SJCRH30 (cell line): ENCODE results near the gene SLC35D2. TPM values are rescaled to one million over a fixed set of nuclear protein-coding genes. Genes with fewer than 3 reads are reported as not detected.

Experiments used
- DNase-seq, 2 experiments: peaks; one replicate each; pipeline ENCODE4 v3.0.0-alpha.2; 2015 to 2020
- H3K27ac ChIP-seq: fragments of 250-450 bp; sonication (Bioruptor Pico); 2 replicates; pipeline ENCODE4 v1.5.1; 2020; ENCODE audit warnings: mild to moderate bottlenecking, moderate library complexity
- H3K27me3 ChIP-seq: fragments of 250-450 bp; sonication (Bioruptor Pico); 2 replicates; pipeline ENCODE4 v1.5.1; 2020; ENCODE audit warnings: mild to moderate bottlenecking, moderate library complexity
- H3K36me3 ChIP-seq: fragments of 250-450 bp; sonication (Bioruptor Pico); 2 replicates; pipeline ENCODE4 v1.5.1; 2020; ENCODE audit warnings: mild to moderate bottlenecking, moderate library complexity
- H3K4me1 ChIP-seq: fragments of 250-450 bp; sonication (Bioruptor Pico); 2 replicates; pipeline ENCODE4 v1.5.1; 2020; ENCODE audit warnings: mild to moderate bottlenecking, moderate library complexity
- H3K4me3 ChIP-seq: fragments of 250-450 bp; sonication (Bioruptor Pico); 2 replicates; pipeline ENCODE4 v1.5.1; 2020; ENCODE audit warnings: mild to moderate bottlenecking, moderate library complexity
- H3K9me3 ChIP-seq: fragments of 250-450 bp; sonication (Bioruptor Pico); replicated peaks from 2 replicates; pipeline ENCODE4 v1.5.1; 2020; ENCODE audit warnings: mild to moderate bottlenecking, moderate library complexity
- total RNA-seq: library from RNA; depleted of rRNA; stranded (reverse); fragments of >200 nt; shearing (Covaris generic); gene quantifications from 2 replicates; pipeline ENCODE4 v1.2.3, GENCODE V29; 2014

The SLC35D2 gene
- total RNA-seq, 1 experiment from 2014 or later: 0.20 TPM

DNA sequence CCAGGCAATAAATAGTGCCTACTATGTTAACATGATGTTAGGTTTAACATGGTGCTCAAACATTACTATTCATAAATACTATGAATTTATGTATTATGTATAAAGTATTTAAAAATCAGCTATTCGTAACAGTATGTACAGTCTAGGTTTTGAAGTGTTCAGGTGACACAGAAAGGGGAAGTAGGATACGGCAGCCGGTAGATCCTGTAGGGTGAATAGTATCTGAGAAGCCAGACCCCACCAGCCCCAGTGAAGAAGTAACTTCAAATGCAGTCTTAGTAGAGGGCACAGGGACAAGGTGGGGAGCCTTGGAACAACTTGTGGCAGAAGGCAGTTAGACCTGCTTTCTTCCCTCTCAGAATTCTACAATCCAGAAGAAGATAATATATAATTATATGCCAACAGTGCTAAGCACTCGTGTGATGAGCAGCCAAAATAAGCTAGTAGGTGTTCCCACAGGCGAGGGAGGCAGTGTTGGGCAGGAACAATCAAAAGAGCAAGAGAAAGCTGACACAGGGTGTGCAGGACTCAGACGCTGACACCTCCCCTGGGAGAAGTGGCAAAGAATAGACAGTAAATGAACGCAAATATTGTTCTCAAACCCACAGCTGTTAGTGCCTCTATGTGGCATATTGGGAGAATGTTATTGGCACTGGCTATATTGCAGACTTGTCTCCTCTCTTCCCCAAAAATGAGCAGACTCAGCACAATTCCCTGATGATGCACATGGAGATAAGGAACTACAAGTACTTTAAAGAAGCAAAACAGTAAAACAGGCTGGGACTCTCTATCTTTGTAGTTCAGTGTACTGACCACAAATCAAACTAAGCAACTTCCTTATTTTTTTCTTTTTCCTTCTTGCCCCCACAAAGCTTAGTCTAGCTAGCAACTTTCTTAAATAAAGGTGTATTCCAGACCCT lies 30.1 kb upstream of the SLC35D2 start:
- DNase-seq: peak in 1 of 2 experiments; percentile 31
- H3K4me3 ChIP-seq: no peak overlapping the region
- H3K9me3 ChIP-seq: no peaks in the 10 kb centered on the region
- no peaks in the 10 kb centered on the region for H3K4me1 ChIP-seq
- H3K27me3 ChIP-seq: no peaks in the 10 kb centered on the region
- peaks cover 15% of the 10 kb centered on the region for H3K36me3 ChIP-seq
- no peak overlapping the region for H3K27ac ChIP-seq

DNA sequence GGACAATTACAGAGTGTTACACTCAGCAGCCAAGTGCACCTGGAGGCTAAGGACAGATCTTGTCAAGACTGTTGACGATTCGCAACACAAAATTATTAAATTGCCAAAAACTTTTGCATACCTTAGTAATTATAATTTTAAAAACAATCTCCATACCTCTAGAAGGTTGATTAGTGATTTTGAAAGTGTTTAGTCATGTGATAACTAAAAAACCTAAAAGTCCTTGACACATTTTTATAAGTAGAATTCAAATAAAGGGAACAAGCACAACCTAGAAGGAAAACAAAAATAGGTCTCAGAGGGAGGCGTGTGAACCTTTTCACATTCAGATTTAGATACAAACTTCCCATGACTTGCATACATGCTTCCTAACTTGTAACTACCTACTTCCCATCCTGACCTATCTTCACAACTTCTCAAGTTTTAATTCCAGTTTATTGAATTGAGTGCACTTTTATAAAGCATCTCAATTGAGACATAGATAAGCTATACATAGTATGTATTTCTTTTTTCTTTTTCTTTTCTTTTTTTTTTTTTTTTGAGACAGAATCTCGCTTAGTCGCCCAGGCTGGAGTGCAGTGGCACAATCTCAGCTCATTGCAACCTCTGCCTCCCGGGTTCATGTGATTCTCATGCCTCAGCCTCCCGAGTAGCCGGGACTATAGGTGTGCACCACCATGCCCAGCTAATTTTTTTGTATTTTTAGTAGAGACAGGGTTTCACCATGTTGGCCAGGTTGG lies 28.8 kb upstream of the SLC35D2 start:
- Histone ChIP-seq H3K36me3 (peaks cover 23% of the 10 kb centered on the region), H3K9me3 (no peaks in the 10 kb centered on the region), H3K4me1 (no peaks in the 10 kb centered on the region), H3K27ac (no peak overlapping the region), H3K27me3 (no peaks in the 10 kb centered on the region), H3K4me3 (no peak overlapping the region)
- DNase-seq: no peak

DNA sequence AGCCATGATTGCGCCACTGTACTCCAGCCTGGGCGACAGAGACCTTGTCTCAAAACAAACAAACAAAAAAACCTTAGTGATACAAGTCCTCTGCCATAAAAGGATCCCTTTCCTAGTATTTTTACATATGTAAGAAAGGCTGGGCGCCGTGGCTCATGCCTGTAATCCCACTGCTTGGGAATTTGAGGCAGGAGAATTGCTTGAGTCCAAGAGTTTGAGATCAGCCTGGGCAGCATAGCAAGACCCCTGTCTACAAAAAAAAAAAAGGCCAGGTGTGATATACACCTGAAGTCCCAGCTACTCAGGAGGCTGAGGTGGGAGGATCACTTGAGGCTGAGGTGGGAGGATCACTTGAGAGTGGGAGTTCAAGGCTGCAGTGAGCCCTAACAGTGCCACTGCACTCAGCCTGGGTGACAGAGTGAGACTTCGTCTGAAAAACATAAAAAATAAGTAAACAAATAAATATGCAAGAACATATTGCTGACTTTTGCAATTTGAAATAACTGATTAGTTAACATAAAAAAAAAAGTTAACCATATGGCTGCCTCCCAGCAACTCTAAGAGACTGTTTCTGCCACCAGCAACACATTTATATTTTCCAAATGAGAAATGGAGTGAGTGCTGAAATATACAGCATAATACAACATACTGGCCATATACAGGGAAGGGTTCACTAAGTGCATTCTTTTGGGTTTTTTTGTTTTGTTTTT lies 27.8 kb upstream of the SLC35D2 start:
- no peak for DNase-seq
- Histone ChIP-seq H3K27me3 (no peaks in the 10 kb centered on the region), H3K4me1 (no peaks in the 10 kb centered on the region), H3K9me3 (no peaks in the 10 kb centered on the region), H3K27ac (no peak overlapping the region), H3K4me3 (no peak overlapping the region), H3K36me3 (peaks cover 21% of the 10 kb centered on the region)

DNA sequence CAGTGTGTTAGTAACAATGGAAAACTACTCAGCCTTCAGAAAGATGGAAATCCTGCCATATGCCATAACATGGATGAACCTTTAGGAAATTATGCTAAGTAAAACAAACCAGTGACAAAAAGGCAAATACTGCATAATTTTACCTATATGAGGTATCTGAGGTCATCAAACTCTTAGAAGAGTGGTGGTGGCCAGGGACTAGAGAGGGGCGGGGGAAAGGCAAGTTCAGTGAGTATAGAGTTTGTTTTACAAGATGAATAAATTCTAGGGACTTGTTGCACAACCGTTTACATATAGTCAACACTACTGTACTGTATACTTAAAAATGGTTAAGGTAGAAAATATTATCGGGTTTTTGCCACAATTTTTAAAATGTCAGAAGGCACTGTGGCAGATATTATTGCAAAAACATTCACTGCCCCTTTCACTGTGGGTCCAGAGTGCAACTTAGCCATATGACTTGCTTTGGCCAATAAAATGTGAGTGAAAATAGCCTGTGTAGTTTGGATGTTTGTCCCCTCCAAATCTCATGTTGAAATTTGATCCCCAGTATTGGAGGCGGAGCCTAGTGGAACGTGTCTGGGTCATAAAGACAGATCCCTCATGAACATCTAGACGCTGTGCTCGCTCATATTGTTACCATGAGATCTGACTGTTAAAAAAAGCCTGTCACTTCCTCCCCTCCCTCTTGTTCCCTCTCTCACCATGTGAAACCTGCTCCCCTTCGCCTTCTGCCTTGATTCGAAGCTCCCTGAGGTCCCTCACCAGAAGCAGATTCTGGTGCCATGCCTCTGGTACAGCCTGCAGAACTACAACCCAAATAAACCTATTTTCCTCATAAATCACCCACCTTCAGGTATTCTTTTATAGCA lies 25.1 kb upstream of the SLC35D2 start:
- H3K27ac ChIP-seq: no peak overlapping the region
- no peaks in the 10 kb centered on the region for H3K27me3 ChIP-seq
- no peaks in the 10 kb centered on the region for H3K9me3 ChIP-seq
- H3K4me1 ChIP-seq: no peaks in the 10 kb centered on the region
- no peak overlapping the region for H3K4me3 ChIP-seq
- peaks cover 24% of the 10 kb centered on the region for H3K36me3 ChIP-seq
- DNase-seq: no peak

DNA sequence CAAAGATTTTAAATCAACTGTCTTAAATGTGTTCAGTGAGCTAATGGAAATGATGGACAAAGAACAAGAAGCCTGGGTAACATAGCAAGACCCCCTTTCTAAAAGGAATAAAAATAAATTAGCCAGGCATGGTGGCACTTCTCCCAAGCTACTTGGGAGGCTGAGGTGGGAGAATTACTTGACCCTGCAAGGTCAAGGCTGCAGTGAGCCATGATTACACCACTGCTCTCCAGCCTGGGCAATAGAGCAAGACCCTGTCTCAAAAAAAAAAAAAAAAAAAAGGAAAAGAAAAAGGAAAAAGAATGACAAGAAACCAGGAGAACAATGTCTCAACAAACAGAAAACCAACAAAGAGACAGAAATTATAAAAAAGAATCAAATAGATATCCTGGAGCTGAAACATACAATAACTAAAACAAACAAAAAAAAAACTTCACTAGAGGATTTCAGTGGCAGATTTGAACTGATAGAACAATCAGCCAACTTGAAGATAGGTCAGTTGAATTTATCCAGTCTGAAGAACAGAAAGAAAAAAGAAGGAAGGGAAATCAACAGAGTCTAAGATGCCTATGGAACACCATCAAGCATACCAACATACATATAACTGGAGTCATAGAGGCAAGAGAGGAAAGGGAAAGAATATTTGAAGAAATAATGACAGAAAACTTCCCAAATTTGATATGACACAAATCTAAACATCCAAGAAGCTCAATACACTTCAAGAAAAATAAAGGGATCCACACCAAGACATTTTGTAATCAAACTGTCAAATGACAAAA lies 16.8 kb upstream of the SLC35D2 start:
- H3K9me3 ChIP-seq: no peaks in the 10 kb centered on the region; the same call in 1 of the 2 replicates
- no peaks in the 10 kb centered on the region for H3K4me1 ChIP-seq
- no peak overlapping the region for H3K4me3 ChIP-seq
- H3K36me3 ChIP-seq: peaks cover 19% of the 10 kb centered on the region
- no peak overlapping the region for H3K27ac ChIP-seq
- no peak for DNase-seq
- no peaks in the 10 kb centered on the region for H3K27me3 ChIP-seq

DNA sequence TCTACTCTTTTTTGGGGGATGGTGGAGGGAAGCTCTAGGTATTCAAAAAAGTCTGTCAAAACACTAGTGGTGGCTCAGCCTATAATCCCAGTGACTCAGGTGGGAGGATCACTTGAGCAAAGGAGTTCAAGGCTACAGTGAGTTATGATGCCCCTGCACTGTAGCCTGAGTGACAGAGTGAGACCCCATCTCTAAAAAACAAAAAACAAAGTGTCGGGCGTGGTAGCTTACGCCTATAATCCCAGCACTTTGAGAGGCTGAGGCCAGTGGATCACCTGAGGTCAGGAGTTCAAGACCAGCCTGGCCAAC lies 15.8 kb upstream of the SLC35D2 start:
- Histone ChIP-seq H3K4me1 (no peaks in the 10 kb centered on the region), H3K9me3 (no peaks in the 10 kb centered on the region; the same call in 1 of the 2 replicates), H3K36me3 (peaks cover 21% of the 10 kb centered on the region), H3K4me3 (no peak overlapping the region), H3K27me3 (no peaks in the 10 kb centered on the region), H3K27ac (no peak overlapping the region)
- no peak for DNase-seq

DNA sequence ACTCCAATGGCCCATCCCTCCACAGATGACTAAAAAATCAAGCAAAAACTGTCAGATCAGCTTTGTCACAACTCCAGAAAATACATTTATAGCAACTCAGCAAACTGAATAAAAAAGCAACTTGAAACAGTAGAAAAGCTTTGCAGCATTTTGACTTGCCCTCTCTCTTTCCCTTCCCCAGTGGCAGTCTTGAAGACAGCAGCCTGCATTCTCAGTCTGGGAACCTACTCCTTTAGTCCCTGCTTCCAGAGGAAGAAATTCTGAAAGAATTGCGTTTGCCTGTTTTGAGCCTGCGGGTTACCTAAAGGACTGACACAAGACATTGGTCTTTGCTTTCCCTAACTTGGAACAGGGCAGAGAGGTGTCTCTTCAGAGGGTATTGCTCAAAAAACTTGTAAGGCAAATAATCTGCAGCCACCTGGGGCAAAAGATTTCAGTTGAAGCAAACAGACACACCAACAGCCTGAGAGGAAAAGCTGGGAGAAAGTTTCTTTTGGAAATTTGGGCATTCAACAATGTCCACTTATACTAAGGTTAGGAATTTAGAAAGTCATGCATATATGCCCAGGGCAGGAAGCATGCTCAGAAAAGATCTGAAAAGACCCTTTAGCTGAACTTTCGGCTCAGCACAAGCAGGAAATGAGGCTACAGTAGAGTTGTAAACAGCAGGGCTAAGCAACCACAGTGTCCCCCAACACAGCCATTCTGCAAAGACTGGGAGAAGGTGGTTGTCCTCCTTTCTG lies 15.2 kb upstream of the SLC35D2 start:
- no peak overlapping the region for H3K4me3 ChIP-seq
- H3K36me3 ChIP-seq: peaks cover 26% of the 10 kb centered on the region
- no peaks in the 10 kb centered on the region for H3K4me1 ChIP-seq
- no peak overlapping the region for H3K27ac ChIP-seq
- no peaks in the 10 kb centered on the region for H3K27me3 ChIP-seq
- no peaks in the 10 kb centered on the region; the same call in 1 of the 2 replicates for H3K9me3 ChIP-seq
- no peak for DNase-seq

DNA sequence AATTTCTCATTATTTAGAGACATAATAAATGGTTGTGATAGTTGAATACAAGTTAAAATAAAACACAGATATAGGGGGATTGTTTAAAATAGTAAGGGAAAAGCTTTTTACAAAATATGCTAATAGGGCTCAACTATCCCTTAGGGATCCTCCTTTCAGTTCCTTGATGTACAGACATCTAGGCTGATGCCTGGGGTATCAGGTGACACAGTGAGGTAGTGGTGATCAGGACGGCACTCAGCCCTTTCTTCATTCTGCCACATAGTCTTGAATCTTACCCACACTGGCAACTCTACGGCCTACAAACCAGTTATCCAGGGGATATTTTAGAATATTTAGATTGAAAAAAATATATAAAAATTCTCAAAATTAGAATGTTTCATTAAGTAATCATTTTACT lies 12.5 kb upstream of the SLC35D2 start:
- H3K4me1 ChIP-seq: no peaks in the 10 kb centered on the region
- DNase-seq: no peak
- H3K27me3 ChIP-seq: no peaks in the 10 kb centered on the region
- peaks cover 54% of the 10 kb centered on the region for H3K36me3 ChIP-seq
- no peak overlapping the region for H3K4me3 ChIP-seq
- no peaks in the 10 kb centered on the region; the same call in 1 of the 2 replicates for H3K9me3 ChIP-seq
- no peak overlapping the region for H3K27ac ChIP-seq

DNA sequence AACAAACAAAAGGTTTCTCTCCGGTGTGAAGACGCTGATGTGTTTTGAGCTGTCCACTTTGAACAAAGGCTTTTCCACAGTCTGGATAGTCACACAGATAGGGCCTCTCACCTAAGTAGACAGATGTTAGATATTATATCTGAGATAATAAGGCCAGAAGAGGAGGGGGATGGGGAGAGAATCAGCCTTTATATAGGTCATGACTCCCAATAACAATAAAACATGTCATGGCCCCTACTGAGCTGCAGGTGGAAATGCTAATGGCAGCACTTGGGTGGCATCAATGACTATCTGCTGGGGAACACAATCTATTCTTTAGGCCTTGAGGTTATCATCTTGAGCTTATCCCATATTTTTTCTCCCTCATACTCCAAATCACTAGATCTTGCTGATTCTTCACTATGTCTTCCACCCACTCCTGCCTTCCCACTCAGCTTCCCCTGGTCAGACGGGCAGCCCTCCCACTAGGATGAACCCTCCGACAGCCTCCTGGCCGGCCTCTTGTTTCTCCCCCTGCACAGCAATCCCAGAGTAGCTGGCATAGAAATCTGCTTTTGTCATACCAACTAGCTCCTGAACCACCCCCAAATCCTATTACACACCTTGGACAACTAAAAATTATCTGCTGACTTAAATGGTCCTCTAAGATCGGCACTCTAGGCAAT lies 11.5 kb upstream of the SLC35D2 start:
- peaks cover 63% of the 10 kb centered on the region for H3K36me3 ChIP-seq
- DNase-seq: no peak
- H3K9me3 ChIP-seq: no peaks in the 10 kb centered on the region
- H3K27me3 ChIP-seq: no peaks in the 10 kb centered on the region
- H3K4me3 ChIP-seq: no peak overlapping the region
- no peak overlapping the region for H3K27ac ChIP-seq
- H3K4me1 ChIP-seq: no peaks in the 10 kb centered on the region

DNA sequence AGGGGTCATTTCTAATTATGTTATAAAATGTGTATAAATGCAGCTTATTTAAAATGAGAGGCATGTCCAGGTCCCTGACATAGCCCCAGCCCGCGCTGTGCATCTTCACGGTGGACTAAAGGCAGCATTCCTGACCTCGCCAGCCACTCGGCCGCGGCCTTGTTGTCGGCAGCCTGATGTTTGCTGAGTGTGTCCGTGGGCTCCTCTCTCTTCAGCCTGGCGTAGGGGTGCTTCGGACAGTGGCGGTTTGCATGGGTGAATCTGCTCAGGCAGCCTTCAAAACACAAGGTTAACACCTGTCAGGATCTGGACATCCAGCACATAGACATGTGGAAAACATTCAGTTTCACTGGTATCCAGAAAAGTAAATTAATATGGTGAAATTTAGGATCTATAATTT lies 8.8 kb upstream of the SLC35D2 start:
- no peak overlapping the region for H3K27ac ChIP-seq
- no peak overlapping the region for H3K4me3 ChIP-seq
- H3K4me1 ChIP-seq: no peaks in the 10 kb centered on the region
- H3K36me3 ChIP-seq: peaks cover 67% of the 10 kb centered on the region
- no peaks in the 10 kb centered on the region for H3K9me3 ChIP-seq
- H3K27me3 ChIP-seq: no peaks in the 10 kb centered on the region
- no peak for DNase-seq

DNA sequence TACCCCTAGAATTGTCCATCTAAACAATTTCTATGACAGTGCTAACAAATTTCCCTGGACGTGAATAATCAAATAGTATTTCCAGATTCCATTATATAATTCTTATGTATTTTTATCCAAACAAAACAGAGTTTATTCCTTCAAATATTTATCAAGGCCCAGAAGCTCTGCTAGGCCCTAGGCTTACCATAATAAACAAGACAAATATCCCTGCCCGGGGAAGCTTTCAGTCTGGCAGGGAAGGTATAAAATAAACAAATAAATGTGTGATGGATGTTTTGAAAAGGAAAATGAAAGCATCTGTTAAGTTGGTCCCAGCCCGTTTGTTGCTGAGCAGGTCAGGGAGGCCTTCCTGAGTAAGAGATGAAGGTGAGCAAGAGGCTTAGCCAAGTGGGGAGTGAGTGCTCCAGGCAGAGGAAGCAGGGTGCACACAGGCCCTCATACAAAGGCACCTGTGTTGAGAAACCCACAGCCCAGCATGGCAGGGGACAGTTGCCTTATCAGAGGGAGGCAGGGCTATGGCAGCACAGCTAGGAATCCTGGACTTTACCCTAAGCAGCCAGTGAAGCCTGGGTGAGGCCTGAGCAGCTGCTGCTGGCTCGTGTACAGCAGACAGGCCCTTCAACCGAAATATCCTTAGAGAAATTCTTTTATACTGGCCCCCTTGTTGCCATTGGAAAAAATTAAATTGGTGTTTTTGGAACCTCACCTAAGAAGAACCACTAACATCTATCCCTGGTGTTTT lies 7.7 kb upstream of the SLC35D2 start:
- no peaks in the 10 kb centered on the region for H3K9me3 ChIP-seq
- H3K4me3 ChIP-seq: no peak overlapping the region
- H3K27me3 ChIP-seq: no peaks in the 10 kb centered on the region
- H3K36me3 ChIP-seq: peaks cover 68% of the 10 kb centered on the region
- DNase-seq: no peak
- H3K27ac ChIP-seq: no peak overlapping the region
- H3K4me1 ChIP-seq: no peaks in the 10 kb centered on the region

DNA sequence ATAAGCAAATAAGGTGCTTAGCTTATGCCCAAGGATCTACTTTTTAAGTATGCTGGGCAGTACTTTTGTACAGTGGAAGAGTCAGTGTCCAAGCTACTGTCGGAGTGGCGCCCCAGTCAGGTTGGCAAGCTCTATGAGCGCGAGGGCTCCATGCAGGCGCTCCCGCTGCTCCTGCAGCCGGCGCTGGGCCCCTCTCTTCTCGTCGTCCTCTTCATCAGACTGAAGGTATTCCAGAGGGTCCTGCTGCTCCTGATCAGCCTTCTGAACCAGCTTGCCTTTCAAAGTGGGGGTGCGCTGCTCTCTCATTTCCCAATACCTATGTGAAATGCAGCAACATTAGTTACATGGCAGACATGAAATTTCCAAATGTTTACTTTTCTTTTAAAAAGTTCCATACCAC lies 4.6 kb upstream of the SLC35D2 start:
- no peak overlapping the region for H3K27ac ChIP-seq
- no peak overlapping the region for H3K4me3 ChIP-seq
- DNase-seq: no peak
- H3K9me3 ChIP-seq: no peaks in the 10 kb centered on the region
- no peaks in the 10 kb centered on the region for H3K4me1 ChIP-seq
- peaks cover 72% of the 10 kb centered on the region for H3K36me3 ChIP-seq
- no peaks in the 10 kb centered on the region for H3K27me3 ChIP-seq
